Measurements from ENCODE around the gene PMEPA1.

PMEPA1 gene

DNA sequence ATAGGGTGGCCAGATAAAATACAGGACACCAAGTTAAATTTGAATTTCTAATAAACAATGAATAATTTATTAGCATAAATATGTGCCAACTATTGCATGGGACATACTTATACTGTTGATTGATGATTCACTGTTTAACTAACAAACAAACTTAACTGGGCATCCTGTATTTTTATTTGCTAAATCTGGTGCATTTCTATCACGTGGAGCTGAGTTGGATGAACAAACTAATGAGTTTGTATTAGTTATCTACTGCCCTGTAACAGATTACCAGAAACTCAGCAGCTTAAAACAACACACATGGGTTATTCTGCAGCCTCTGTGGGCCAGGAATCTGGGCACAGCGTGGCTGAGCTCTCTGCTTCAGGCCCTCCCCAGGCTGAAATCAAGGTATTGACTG, 28.2 kb upstream of the PMEPA1 start:
- TF ChIP-seq, protein P1, sequence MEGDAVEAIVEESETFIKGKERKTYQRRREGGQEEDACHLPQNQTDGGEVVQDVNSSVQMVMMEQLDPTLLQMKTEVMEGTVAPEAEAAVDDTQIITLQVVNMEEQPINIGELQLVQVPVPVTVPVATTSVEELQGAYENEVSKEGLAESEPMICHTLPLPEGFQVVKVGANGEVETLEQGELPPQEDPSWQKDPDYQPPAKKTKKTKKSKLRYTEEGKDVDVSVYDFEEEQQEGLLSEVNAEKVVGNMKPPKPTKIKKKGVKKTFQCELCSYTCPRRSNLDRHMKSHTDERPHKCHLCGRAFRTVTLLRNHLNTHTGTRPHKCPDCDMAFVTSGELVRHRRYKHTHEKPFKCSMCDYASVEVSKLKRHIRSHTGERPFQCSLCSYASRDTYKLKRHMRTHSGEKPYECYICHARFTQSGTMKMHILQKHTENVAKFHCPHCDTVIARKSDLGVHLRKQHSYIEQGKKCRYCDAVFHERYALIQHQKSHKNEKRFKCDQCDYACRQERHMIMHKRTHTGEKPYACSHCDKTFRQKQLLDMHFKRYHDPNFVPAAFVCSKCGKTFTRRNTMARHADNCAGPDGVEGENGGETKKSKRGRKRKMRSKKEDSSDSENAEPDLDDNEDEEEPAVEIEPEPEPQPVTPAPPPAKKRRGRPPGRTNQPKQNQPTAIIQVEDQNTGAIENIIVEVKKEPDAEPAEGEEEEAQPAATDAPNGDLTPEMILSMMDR (IDR thresholded peaks at IDR 0.05; ENCODE audit: control insufficient read depth, extremely low read depth, insufficient read depth) = no peak
- no peak overlapping the region for H3K4me3 ChIP-seq (ENCODE audit: low read depth, low read length)
- peak; percentile 61 for DNase-seq (ENCODE audit: low read depth)

DNA sequence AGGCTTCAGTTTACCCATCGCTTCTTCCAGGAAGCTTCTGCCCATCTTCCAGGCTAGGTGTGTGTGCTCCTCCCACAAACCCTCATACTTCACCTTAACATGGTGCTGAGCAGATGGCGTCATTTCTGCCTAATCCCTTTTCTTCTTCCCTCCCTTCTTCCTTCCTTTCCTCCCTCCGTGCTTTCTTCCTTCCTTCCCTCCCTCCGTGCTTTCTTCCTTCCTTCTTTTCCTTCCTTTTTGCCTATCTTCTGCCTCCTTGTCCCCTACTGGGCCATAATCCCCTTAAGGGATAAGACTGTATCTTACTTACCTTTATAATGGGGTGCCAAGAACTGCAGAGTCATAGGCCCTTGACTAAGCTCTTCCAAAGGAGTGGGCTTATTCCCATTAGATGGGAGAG, 27.5 kb upstream of the PMEPA1 start:
- H3K4me3 ChIP-seq (ENCODE audit: low read depth, low read length) = no peak overlapping the region
- DNase-seq (ENCODE audit: low read depth) = no peak
- TF ChIP-seq, protein P1 (IDR thresholded peaks at IDR 0.05; ENCODE audit: control insufficient read depth, extremely low read depth, insufficient read depth) = no peak

DNA sequence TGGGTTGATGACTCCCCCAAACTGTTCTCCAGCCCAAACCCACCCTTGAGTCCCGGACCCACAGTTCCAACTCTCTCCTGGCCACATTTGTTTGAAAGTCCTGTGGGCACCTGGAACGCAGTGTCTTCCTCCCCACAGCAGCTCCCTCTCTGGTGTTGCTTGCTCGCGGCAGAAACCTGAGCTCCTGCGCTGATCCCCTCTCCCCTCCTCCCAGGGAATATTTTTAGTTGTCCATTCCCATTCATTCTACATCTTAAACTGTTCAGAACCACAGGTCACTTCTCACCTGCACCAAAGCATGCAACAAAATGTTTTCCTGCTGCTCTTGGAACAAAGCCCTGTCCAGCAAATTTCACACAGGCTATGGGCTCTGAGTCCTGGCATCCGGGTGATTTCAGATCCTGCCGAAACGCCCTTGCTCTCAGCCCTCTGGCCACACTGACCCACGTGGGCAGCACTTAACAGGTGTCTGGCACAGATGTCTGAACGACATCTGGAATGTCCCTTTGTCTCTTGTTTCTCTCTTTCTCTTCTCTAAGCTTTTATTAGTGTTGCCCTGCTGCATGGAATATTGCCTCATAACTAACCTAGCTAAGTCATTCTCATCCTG, 27.0 kb upstream of the PMEPA1 start:
- no peak for DNase-seq (ENCODE audit: low read depth)
- H3K4me3 ChIP-seq (ENCODE audit: low read depth, low read length) = no peak overlapping the region
- TF ChIP-seq, protein P1 (IDR thresholded peaks at IDR 0.05; ENCODE audit: control insufficient read depth, extremely low read depth, insufficient read depth) = no peak

DNA sequence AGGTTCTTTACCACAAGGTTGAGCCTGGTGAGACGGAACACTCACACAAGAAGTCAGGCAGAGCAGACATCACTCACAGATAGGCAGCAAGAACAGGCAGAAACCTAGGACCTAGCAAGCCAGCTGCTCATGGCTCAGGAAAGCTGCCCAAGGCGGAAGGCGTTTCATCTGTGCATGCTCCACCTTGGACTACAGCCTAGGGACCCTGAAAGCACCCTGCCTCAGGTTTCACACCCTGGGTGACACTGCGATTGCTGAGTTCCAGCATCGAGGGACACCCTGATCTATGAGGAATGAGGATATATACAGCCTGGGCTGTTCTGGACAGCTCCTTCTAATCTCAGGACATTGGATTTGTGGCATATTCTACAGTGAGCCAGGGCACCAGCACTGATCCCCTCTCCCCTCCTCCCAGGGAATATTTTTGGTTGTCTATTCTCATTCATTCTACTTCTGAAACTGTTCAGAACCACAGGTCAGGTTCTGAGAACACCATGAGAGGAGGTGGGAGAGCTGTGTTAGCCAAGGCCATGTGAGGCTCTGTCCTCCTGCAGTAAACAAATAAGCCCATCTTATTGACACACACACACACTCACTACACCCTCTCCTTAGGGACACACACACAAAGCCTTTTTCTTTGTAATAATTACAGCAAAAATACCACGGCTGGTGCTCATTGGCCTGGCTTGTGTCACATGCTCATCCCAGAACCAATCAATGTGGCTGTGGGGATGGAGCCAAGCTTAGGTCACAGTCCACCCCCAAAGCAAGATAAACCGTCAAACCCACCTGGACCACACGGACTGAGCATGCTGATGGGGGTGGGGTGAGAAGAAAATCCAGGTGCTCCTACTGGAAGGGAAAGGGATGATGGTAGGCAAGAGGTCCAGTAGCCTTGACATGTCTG, 26.3 kb upstream of the PMEPA1 start:
- no peak for DNase-seq (ENCODE audit: low read depth)
- H3K4me3 ChIP-seq (ENCODE audit: low read depth, low read length) = no peak overlapping the region
- TF ChIP-seq, protein P1 (IDR thresholded peaks at IDR 0.05; ENCODE audit: control insufficient read depth, extremely low read depth, insufficient read depth) = no peak

DNA sequence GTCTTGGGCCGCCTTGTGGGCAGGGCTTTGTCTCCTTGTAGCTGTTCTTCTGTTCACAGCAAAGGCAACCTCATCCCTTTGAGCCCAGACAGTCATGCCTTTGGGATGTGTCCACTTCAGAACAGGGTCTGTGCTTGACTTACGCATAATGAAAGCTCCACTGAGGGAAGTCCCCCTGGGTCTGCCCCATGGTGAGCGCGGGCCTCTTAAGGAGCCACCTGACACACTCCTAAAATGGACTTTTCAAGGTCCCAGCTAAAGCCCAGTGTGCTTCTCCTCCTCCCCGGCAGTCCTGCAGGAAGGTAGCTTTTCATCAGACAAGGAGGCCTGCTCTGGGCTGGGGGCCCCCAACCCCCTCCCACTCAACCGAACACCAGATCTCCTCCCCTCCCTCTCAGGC, 24.9 kb upstream of the PMEPA1 start:
- no peak overlapping the region for H3K4me3 ChIP-seq (ENCODE audit: low read depth, low read length)
- no peak for DNase-seq (ENCODE audit: low read depth)
- TF ChIP-seq, protein P1 (IDR thresholded peaks at IDR 0.05; ENCODE audit: control insufficient read depth, extremely low read depth, insufficient read depth) = no peak

DNA sequence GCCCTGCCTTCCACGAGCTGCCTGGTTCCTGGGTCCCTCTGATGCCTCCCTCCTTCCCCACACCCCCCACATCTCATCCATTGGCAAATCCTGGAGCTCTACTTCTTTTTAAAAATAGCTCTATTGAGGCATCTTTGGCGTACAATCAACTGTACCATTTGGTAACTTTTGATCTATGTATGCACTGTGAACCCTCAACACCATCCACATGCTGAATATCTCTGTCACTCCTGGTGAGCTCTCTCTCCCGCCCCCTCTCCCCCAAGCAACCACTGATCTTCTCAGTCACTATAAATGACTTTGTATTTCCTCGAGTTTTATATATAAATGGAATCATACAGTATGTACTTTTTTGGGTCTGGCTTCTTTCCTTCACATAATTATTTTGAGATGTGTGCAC, 22.4 kb upstream of the PMEPA1 start:
- DNase-seq (ENCODE audit: low read depth) = no peak
- TF ChIP-seq, protein P1 (IDR thresholded peaks at IDR 0.05; ENCODE audit: control insufficient read depth, extremely low read depth, insufficient read depth) = no peak
- H3K4me3 ChIP-seq (ENCODE audit: low read depth, low read length) = no peak overlapping the region

All from LNCaP clone FGC (cell line).